PC-9 (cell line): ENCODE data around the gene BRWD1. TPM values are rescaled to one million over a fixed set of nuclear protein-coding genes. Genes with fewer than 3 reads are reported as not detected.
A peak's percentile ranks its signal among the peaks of the same experiment; 100 is the strongest.

Experiments used
- BruUV-seq: library from RNA; stranded (reverse); fragments of 400-500 nt; replicated peaks from 2 replicates; lab custom pipeline; 2021; lab: Mats Ljungman, UMichigan
- CTCF ChIA-PET: fragments of 300-600 bp; sonication (Branson Sonifier 250); formaldehyde crosslinking; loops from one replicate; lab custom pipeline; 2022; ENCODE audit warnings: antibody characterized with exemption; lab: Charles Lee
- POLR2A ChIA-PET: fragments of 300-600 bp; sonication (Branson Sonifier 250); formaldehyde crosslinking; loops from one replicate; lab custom pipeline; 2022; ENCODE audit warnings: antibody characterized with exemption; ENCODE audit not compliant: unreplicated experiment; lab: Charles Lee
- DNase-seq, 2 experiments: peaks; one replicate each; pipeline versions ENCODE4 v3.0.0 to v3.0.0-alpha.2; 2015 to 2022; ENCODE audit warnings: mixed read lengths in 1 of 2
- H2AFZ ChIP-seq: fragments of 200-600 bp; sonication (generic); 2 replicates; pipeline ENCODE4 v1.8.1; 2017; ENCODE audit warnings: antibody characterized with exemption
- H3F3A ChIP-seq: fragments of 200-600 bp; sonication (generic); 2 replicates; pipeline ENCODE4 v1.8.1; 2017; ENCODE audit warnings: antibody characterized with exemption, mild to moderate bottlenecking, low read depth; ENCODE audit not compliant: insufficient read depth
- H3K27ac ChIP-seq: fragments of 200-600 bp; sonication (generic); 2 replicates; pipeline ENCODE4 v1.6.1; 2016; ENCODE audit warnings: mixed run types
- H3K27me3 ChIP-seq: fragments of 200-600 bp; sonication (generic); 2 replicates; pipeline ENCODE4 v1.6.1; 2016; ENCODE audit warnings: low read depth, mixed run types; ENCODE audit not compliant: insufficient read depth
- H3K36me3 ChIP-seq: fragments of 200-600 bp; sonication (generic); 2 replicates; pipeline ENCODE4 v1.6.1; 2016; ENCODE audit warnings: low read depth, mixed run types
- H3K4me1 ChIP-seq: fragments of 200-600 bp; sonication (generic); replicated peaks from 2 replicates; pipeline ENCODE4 v1.6.1; 2016; ENCODE audit warnings: mixed run types; ENCODE audit not compliant: insufficient read depth
- H3K4me2 ChIP-seq: fragments of 200-600 bp; sonication (generic); 2 replicates; pipeline ENCODE4 v1.6.1; 2017; ENCODE audit warnings: mixed run types
- H3K4me3 ChIP-seq: fragments of 200-600 bp; sonication (generic); 2 replicates; pipeline ENCODE4 v1.6.1; 2016; ENCODE audit warnings: mixed run types
- H3K79me2 ChIP-seq: fragments of 200-600 bp; sonication (generic); 2 replicates; pipeline ENCODE4 v1.6.1; 2017; ENCODE audit warnings: low read depth, mixed run types
- H3K9me2 ChIP-seq: fragments of 200-600 bp; sonication (generic); 2 replicates; pipeline ENCODE4 v1.8.1; 2017; ENCODE audit warnings: mild to moderate bottlenecking; ENCODE audit not compliant: insufficient read depth
- H3K9me3 ChIP-seq: fragments of 200-600 bp; sonication (generic); 2 replicates; pipeline ENCODE4 v1.8.1; 2016; ENCODE audit warnings: low read depth; ENCODE audit not compliant: insufficient read depth
- H4K20me1 ChIP-seq: fragments of 200-600 bp; sonication (generic); 2 replicates; pipeline ENCODE4 v1.8.1; 2017; ENCODE audit not compliant: insufficient read depth
- EZH2 ChIP-seq: fragments of 200-600 bp; sonication (generic); IDR thresholded peaks from 2 replicates; pipeline ENCODE4 v1.8.0; 2017; ENCODE audit warnings: antibody characterized with exemption, low read depth
- intact Hi-C: fragments of 100-400 bp; cut with micrococcal nuclease; formaldehyde crosslinking; loops from one replicate; pipeline ENCODE4 v1.10.0; 2022; ENCODE audit not compliant: unreplicated experiment
- total RNA-seq: library from RNA; stranded (reverse); gene quantifications from 2 replicates; pipeline ENCODE4 v1.2.3, GENCODE V29; 2021
- TF ChIP-seq, protein P1 (sequence below): fragments of 200-600 bp; sonication (generic); conservative IDR thresholded peaks from 2 replicates; pipeline ENCODE4 v1.6.1; 2017; ENCODE audit warnings: mixed run types, antibody characterized with exemption, mild to moderate bottlenecking, moderate library complexity

BRWD1 gene
- total RNA-seq, 1 experiment from 2014 or later: 42.9 TPM

DNA sequence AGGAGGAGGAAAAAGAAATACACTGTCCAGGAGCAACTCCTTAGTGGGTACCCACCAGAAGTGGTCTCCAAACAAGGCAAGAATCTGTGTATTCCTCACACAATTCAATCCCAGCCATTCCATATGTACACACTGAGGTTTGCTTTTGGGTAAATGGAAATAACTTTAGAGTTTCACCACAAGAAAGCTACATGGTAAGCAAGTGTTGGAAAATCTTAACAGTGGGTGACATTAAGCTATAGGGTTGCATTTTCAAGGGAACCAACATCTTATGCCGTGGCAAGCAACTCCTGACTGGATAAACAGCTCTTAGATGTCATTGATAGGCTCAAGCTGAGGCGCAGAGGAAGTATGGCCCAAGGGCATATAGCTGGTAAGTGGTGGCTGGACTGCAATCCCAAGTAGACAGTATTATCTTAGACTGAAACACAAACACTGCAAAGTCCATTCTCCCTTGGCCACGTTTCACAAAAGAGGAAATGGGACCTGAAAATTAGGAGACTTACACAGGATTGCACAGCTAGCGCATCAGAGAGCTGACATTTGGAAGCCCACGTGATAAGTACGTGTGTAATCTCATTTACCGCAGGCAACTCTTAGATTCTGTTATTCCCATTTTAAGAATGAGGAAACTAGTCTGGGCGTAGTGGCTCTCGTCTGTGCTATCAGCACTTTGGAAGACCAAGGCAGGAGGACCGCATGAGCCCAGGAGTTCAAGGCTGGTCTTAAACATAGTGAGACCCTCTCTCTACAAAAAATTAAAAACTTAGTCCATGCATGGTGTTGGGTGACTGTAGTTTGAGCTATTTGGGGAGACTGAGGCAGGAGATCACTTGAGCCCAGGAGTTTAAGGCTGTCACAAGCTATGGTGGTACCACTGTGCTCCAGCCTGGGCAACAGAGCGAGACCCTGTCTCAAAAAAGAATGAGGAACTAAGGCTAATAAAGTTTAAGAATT lies 4.0 kb upstream of the BRWD1 start:
- Histone ChIP-seq H3K4me3 (no peak overlapping the region), H4K20me1 (no peaks in the 10 kb centered on the region), H3K4me2 (peak overlapping the region; percentile 16; the same call in 1 of the 2 replicates), H3K27ac (peak overlapping the region; percentile 37; the same call in 1 of the 2 replicates), H3K27me3 (no peaks in the 10 kb centered on the region), H2AFZ (no peak overlapping the region), H3K4me1 (peaks cover 48% of the 10 kb centered on the region), H3K9me2 (no peaks in the 10 kb centered on the region), H3K36me3 (no peaks in the 10 kb centered on the region), H3K9me3 (no peaks in the 10 kb centered on the region), H3K79me2 (peaks cover 11% of the 10 kb centered on the region), H3F3A (peaks cover 23% of the 10 kb centered on the region)
- CTCF ChIA-PET: no interaction called here
- POLR2A ChIA-PET: interaction anchor here (0.5 kb wide), 2 partner anchors 16 to 22 kb away, joined by 3 read pairs; no protein-coding TSS in a partner anchor
- intact Hi-C loops: no loop called here
- no TSS peak for BruUV-seq
- DNase-seq: peak; percentile 12 to 52
- TF ChIP-seq, protein P1, sequence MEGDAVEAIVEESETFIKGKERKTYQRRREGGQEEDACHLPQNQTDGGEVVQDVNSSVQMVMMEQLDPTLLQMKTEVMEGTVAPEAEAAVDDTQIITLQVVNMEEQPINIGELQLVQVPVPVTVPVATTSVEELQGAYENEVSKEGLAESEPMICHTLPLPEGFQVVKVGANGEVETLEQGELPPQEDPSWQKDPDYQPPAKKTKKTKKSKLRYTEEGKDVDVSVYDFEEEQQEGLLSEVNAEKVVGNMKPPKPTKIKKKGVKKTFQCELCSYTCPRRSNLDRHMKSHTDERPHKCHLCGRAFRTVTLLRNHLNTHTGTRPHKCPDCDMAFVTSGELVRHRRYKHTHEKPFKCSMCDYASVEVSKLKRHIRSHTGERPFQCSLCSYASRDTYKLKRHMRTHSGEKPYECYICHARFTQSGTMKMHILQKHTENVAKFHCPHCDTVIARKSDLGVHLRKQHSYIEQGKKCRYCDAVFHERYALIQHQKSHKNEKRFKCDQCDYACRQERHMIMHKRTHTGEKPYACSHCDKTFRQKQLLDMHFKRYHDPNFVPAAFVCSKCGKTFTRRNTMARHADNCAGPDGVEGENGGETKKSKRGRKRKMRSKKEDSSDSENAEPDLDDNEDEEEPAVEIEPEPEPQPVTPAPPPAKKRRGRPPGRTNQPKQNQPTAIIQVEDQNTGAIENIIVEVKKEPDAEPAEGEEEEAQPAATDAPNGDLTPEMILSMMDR: no peak

DNA sequence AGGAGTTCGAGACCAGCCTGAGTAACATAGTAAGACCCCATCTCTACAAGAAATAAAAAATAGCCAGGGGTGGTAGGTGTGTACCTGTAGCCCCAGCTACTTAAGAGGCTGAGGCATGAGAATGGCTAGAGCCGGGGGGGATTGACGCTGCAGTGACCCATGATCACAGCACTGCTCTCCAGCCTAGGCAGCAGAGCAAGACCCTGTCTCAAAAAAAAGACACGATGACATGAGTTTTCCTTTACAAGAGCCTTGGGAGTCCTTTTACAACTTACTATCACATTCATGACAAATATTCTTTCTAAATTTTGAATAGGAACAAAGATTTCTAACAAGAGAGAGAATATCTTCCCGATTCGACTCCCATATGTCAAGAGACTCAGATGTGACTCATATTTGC lies 3.3 kb upstream of the BRWD1 start:
- peaks cover 47% of the 10 kb centered on the region for H3K4me1 ChIP-seq
- peak overlapping the region; percentile 16; the same call in 1 of the 2 replicates for H3K4me2 ChIP-seq
- no peaks in the 10 kb centered on the region for H3K27me3 ChIP-seq
- intact Hi-C loops: no loop called here
- H3K4me3 ChIP-seq: no peak overlapping the region
- ChIA-PET POLR2A (interaction anchor here (0.5 to 0.7 kb wide), 2 partner anchors 19 to 22 kb away, joined by 3 to 6 read pairs; no protein-coding TSS in a partner anchor), CTCF (no interaction called here)
- H3K9me3 ChIP-seq: no peaks in the 10 kb centered on the region
- H2AFZ ChIP-seq: no peak overlapping the region
- H3K36me3 ChIP-seq: 0 out of 2 replicates have a peak, but pooled peaks cover 3% of the 10 kb centered on the region
- TF ChIP-seq, protein P1: no peak
- TF ChIP-seq EZH2: no peak
- no peak overlapping the region for H3K27ac ChIP-seq
- H3K79me2 ChIP-seq: peaks cover 16% of the 10 kb centered on the region
- peaks cover 19% of the 10 kb centered on the region; the same call in 1 of the 2 replicates for H3F3A ChIP-seq
- no peak for DNase-seq
- peaks cover 4% of the 10 kb centered on the region; the same call in 1 of the 2 replicates for H4K20me1 ChIP-seq
- BruUV-seq: no TSS peak
- H3K9me2 ChIP-seq: no peaks in the 10 kb centered on the region

DNA sequence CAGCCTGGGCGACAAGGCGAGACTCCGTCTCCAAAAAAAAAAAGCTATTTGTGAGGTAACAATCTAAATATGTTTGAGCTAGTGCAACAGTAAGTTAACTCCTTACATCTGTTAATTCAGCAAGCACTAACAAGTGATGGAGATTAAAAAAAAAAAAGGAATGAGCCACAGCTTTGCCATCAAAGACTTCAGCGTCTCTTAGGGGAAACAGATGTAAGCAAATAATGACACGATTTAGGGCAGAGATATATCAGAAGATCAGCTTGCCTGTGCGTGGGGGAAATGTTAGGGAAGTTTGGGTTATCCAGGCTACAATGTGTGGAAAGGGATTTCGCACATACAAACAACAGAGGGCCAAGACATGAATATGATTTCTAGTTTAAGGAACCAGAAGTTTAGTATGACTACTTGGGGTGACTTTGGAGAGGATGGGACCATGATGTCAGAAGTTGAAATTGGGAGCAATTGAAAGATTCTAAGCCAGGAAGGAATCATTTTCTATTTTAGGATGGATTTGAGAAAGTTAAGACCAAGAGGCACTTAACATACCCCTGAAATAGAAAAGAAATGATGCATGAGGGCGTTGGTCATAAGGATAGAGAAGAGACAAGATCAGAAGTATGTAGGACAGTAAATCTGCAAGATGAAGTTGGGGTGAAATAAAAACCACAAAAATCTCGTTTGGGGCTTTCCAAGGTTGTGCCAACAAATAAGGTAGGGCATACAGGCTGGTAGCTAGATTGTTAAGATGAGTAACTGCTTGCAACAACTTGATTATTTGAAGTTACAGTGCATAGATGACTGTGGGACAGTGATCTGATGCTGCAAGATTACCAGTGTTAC lies 2.4 kb upstream of the BRWD1 start:
- no TSS peak for BruUV-seq
- H3K9me2 ChIP-seq: no peaks in the 10 kb centered on the region
- no peaks in the 10 kb centered on the region for H3K9me3 ChIP-seq
- peaks cover 10% of the 10 kb centered on the region; the same call in 1 of the 2 replicates for H3F3A ChIP-seq
- H3K79me2 ChIP-seq: peaks cover 24% of the 10 kb centered on the region
- no peak for TF ChIP-seq EZH2
- TF ChIP-seq, protein P1: no peak
- no peak overlapping the region for H2AFZ ChIP-seq
- no peak overlapping the region for H3K4me2 ChIP-seq
- ChIA-PET POLR2A (interaction anchor here (0.7 kb wide), 1 partner anchor 18 kb away, joined by 6 read pairs; no protein-coding TSS in a partner anchor), CTCF (no interaction called here)
- no peak overlapping the region for H3K27ac ChIP-seq
- 0 out of 2 replicates have a peak, but pooled peaks cover 6% of the 10 kb centered on the region for H3K36me3 ChIP-seq
- no peak overlapping the region for H3K4me3 ChIP-seq
- H3K4me1 ChIP-seq: peaks cover 43% of the 10 kb centered on the region
- H3K27me3 ChIP-seq: no peaks in the 10 kb centered on the region
- H4K20me1 ChIP-seq: peaks cover 5% of the 10 kb centered on the region; the same call in 1 of the 2 replicates
- no peak for DNase-seq
- intact Hi-C loops: no loop called here
